Thoracic aorta (tissue), 2 donors: ENCODE results near the gene NCKAP1. TPM values are rescaled to one million over a fixed set of nuclear protein-coding genes. Genes with fewer than 3 reads are reported as not detected.

Experiments used
- ATAC-seq: fragments of 150-250 bp; one replicate; pipeline ENCODE4 v1.8.0; 2017; ENCODE audit warnings: low read depth; ENCODE audit not compliant: insufficient number of reproducible peaks, low FRiP score
- DNase-seq: peaks from one replicate; pipeline ENCODE4 v3.0.0-alpha.2; 2020; ENCODE audit warnings: low spot score
- H3K27ac ChIP-seq, 2 donors: fragments of 200-600 bp; sonication (generic); 1 replicate in 1 of 2; 2 replicates in 1 of 2; pipeline ENCODE4 v1.5.1; 2016; ENCODE audit warnings: mild to moderate bottlenecking in 2 of 2, moderate library complexity in 2 of 2
- H3K27me3 ChIP-seq: fragments of 200-600 bp; sonication (generic); replicated peaks from 2 replicates; pipeline ENCODE4 v1.6.0; 2016; ENCODE audit warnings: mild to moderate bottlenecking; ENCODE audit not compliant: insufficient read depth
- H3K36me3 ChIP-seq: fragments of 200-600 bp; sonication (generic); one replicate; pipeline ENCODE4 v1.5.1; 2016
- H3K4me1 ChIP-seq, 2 donors: fragments of 200-600 bp; sonication (generic); 1 replicate in 1 of 2; 2 replicates in 1 of 2; pipeline versions ENCODE4 v1.5.1 to v1.6.0; 2016; ENCODE audit warnings: low read depth in 2 of 2, mild to moderate bottlenecking in 1 of 2; ENCODE audit not compliant: control insufficient read depth in 1 of 2
- H3K4me3 ChIP-seq: fragments of 200-600 bp; sonication (generic); 2 replicates; pipeline ENCODE4 v1.5.1; 2016; ENCODE audit warnings: mild to moderate bottlenecking
- H3K9me3 ChIP-seq: fragments of 200-600 bp; sonication (generic); 2 replicates; pipeline ENCODE4 v1.5.1; 2016
- CTCF ChIP-seq: fragments of 200-600 bp; sonication (generic); IDR thresholded peaks from one replicate; pipeline ENCODE4 v1.5.1; 2019; ENCODE audit warnings: antibody characterized with exemption
- total RNA-seq, 2 donors: library from RNA; depleted of rRNA; stranded (reverse); fragments of >200 nt; gene quantifications; one replicate each; pipeline versions ENCODE4 v1.1.0 to v1.2.3, GENCODE V29; 2016

The NCKAP1 gene
- total RNA-seq, 2 donors from 2014 or later, result 116 to 159 TPM

- H3K4me1 ChIP-seq, result peaks cover 58 to 72% of the 10 kb centered on the region in 2 donors
- no peaks in the 10 kb centered on the region for H3K36me3 ChIP-seq
- H3K27me3 ChIP-seq, result no peaks in the 10 kb centered on the region
- DNase-seq (no peak), ATAC-seq (no peak)
- H3K27ac ChIP-seq, result no peak overlapping the region
- TF ChIP-seq CTCF, result no peak
- H3K9me3 ChIP-seq, result no peaks in the 10 kb centered on the region
- no peak overlapping the region for H3K4me3 ChIP-seq
These were observed 10.8 kb downstream of the NCKAP1 start for GRCh38 chr2:183027443-183027842.

GRCh38 chr2:183026424-183026823 is 11.8 kb downstream of the NCKAP1 start:
- no peak overlapping the region for H3K27ac ChIP-seq
- TF ChIP-seq CTCF, result no peak
- DNase-seq, result no peak
- ATAC-seq, result no peak
- no peak overlapping the region for H3K4me3 ChIP-seq
- H3K4me1 ChIP-seq, result peaks cover 56 to 70% of the 10 kb centered on the region in 2 donors
- no peaks in the 10 kb centered on the region for H3K27me3 ChIP-seq
- H3K36me3 ChIP-seq, result peaks cover 1% of the 10 kb centered on the region
- no peaks in the 10 kb centered on the region for H3K9me3 ChIP-seq

- ATAC-seq (no peak), DNase-seq (no peak)
- Histone ChIP-seq H3K36me3 (peaks cover 4% of the 10 kb centered on the region), H3K27ac (no peak overlapping the region), H3K4me1 (peaks cover 52 to 70% of the 10 kb centered on the region in 2 donors), H3K9me3 (no peaks in the 10 kb centered on the region), H3K4me3 (no peak overlapping the region), H3K27me3 (no peaks in the 10 kb centered on the region)
- TF ChIP-seq CTCF, result no peak
These were observed 12.3 kb downstream of the NCKAP1 start for GRCh38 chr2:183025993-183026392.

- peak overlapping the region; percentile 35 for H3K4me3 ChIP-seq
- H3K27me3 ChIP-seq, result no peaks in the 10 kb centered on the region
- peaks cover 4% of the 10 kb centered on the region for H3K36me3 ChIP-seq
- no peak for TF ChIP-seq CTCF
- peaks cover 50 to 69% of the 10 kb centered on the region in 2 donors for H3K4me1 ChIP-seq
- DNase-seq (no peak), ATAC-seq (no peak)
- no peak overlapping the region for H3K27ac ChIP-seq
- H3K9me3 ChIP-seq, result no peaks in the 10 kb centered on the region
These were observed 13.7 kb downstream of the NCKAP1 start for GRCh38 chr2:183024339-183025095.

GRCh38 chr2:183022711-183023110 is 15.5 kb downstream of the NCKAP1 start:
- Histone ChIP-seq H3K27ac (no peak overlapping the region), H3K9me3 (no peaks in the 10 kb centered on the region), H3K36me3 (peaks cover 4% of the 10 kb centered on the region), H3K4me1 (peaks cover 47 to 77% of the 10 kb centered on the region in 2 donors), H3K27me3 (no peaks in the 10 kb centered on the region), H3K4me3 (no peak overlapping the region)
- ATAC-seq (no peak), DNase-seq (no peak)
- no peak for TF ChIP-seq CTCF
